Measurements from ENCODE around the gene SPATC1L. TPM values are rescaled to one million over a fixed set of nuclear protein-coding genes. Genes with fewer than 3 reads are reported as not detected.
"Not testable (repeated sequence)": the region's sequence is repeated elsewhere in the genome, so short reads cannot be mapped to it uniquely, and the experiment has no call there.

Gene SPATC1L
- total RNA-seq, 2 donors from 2014 or later: 5.9 to 8.0 TPM

GRCh38 chr21:46172863-46173528, 11.3 kb downstream of the SPATC1L start:
- DNase-seq (no peak), ATAC-seq (no peak)
- intact Hi-C loops (cut with DNase I, micrococcal nuclease): no loop called here

DNA sequence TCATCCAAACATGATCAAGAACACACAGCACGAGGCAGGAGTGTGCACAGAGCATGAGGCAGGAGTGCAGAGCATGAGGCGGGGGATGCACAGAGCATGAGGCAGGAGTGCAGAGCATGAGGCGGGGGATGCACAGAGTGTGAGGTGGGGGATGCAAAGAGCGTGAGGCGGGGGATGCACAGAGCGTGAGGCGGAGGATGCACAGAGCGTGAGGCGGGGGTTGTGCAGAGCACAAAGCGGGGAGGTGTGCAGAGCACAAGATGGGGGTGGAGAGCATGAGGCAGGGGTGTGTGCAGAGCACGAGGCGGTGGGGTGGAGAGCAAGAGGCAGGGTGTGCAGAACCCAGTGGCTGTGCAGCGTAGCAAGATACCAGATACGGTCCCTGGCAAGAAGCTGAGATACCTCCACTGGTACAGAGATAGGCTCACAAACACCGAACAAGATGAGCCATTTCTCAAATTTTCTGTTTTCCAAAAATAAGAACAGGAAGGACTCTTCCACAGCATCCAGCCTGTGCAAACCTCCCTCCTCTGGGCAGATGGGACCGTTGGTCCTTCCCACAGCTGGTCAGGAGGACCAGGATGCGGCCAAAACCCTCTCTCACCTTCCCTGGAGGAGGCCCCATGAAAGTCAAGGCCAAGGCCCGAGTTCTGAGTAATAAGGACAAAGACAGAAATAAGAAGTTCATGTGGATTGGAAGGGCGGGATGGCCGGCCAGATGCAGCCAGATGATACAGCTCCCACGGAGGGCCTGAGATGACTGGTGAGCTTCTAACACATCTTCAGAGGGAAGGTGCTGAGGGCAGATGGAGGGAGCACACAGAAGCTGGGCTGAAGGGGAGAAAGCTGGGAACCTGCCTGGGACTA, 12.0 kb downstream of the SPATC1L start:
- intact Hi-C loops (cut with DNase I, micrococcal nuclease): no loop called here
- ATAC-seq (no peak), DNase-seq (no peak)

GRCh38 chr21:46171585-46171984, 12.7 kb downstream of the SPATC1L start:
- intact Hi-C loops (cut with DNase I, micrococcal nuclease): no loop called here
- ATAC-seq: no peak
- no peak for DNase-seq

DNA sequence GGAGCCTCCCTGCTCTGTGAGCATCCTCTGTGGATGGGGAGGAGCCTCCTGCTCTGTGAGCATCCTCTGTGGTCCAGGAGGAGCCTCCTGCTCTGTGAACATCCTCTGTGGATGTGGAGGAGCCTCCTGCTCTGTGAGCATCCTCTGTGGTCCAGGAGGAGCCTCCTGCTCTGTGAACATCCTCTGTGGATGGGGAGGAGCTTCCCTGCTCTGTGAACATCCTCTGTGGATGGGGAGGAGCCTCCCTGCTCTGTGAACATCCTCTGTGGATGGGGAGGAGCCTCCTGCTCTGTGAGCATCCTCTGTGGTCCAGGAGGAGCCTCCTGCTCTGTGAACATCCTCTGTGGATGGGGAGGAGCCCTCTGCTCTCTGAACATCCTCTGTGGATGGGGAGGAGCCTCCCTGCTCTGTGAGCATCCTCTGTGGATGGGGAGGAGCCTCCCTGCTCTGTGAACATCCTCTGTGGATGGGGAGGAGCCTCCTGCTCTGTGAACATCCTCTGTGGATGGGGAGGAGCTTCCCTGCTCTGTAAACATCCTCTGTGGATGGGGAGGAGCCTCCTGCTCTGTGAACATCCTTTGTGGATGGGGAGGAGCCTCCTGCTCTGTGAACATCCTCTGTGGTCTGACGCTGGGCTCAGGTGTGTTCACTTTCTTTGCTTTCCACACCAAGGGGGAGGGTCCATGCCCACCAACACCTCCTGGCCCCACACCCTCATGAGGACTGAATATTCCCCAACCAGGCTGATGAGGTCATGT, 13.6 kb downstream of the SPATC1L start:
- DNase-seq; ATAC-seq; intact Hi-C loops (cut with DNase I, micrococcal nuclease): not testable (repeated sequence)

- intact Hi-C loops (cut with DNase I, micrococcal nuclease): no loop called here
- DNase-seq (no peak), ATAC-seq (no peak)
These were observed 15.4 kb downstream of the SPATC1L start for GRCh38 chr21:46168659-46169386.

DNA sequence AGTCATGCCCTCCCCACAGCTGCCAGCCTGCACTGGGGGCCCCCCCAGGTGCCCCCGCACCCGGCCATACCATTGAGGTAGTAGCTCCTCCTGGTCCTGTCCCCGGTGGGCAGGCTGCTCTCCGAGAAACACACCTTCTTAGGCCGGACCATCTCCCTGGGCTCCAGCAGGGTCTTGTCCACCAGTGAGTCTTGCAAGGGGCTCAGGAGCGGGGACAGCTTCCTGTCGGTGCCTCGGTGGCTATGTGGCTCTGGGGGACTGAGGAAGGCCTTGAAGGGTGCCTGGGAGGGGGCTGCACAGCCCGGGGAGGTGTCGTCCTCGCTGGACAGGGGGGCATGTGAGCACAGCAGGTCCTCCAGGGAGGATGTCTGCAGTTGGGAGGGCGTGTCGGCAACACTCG, 16.0 kb downstream of the SPATC1L start:
- intact Hi-C loops (cut with DNase I, micrococcal nuclease): no loop called here
- DNase-seq (no peak), ATAC-seq (no peak)

DNA sequence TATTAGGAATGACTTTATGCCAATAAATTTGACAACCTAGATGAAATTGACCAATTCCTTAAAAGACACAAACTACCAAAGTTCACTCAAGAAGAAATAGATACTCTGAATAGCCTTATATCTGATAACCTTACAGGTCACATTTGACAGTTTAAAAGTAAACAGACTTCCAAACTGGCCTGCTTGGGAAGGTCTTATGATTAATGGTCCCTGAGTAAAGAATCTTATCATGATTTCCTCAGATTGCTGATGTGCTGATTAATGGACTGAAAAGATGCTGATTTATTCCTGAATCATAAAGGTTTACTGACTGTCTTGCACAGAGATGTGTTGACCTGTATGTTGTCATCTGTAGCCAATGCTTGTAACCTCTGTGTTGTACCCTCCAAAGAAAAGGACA, 19.2 kb downstream of the SPATC1L start:
- DNase-seq: no peak
- ATAC-seq: no peak
- intact Hi-C loops (cut with DNase I, micrococcal nuclease): no loop called here

- intact Hi-C loops (cut with DNase I, micrococcal nuclease): no loop called here
- DNase-seq (no peak), ATAC-seq (no peak)
These were observed 20.9 kb downstream of the SPATC1L start for GRCh38 chr21:46163380-46163779.

GRCh38 chr21:46161633-46162592, 22.3 kb downstream of the SPATC1L start:
- DNase-seq (no peak), ATAC-seq (no peak)
- intact Hi-C loops (cut with DNase I, micrococcal nuclease): no loop called here

- intact Hi-C loops (cut with DNase I, micrococcal nuclease): no loop called here
- no peak for DNase-seq
These were observed 23.2 kb downstream of the SPATC1L start for GRCh38 chr21:46160907-46161632.

GRCh38 chr21:46160657-46160906, 23.7 kb downstream of the SPATC1L start:
- ATAC-seq: no peak
- intact Hi-C loops (cut with DNase I, micrococcal nuclease): no loop called here

More at GRCh38 chr21:46160907-46161632, 23.2 kb downstream of the SPATC1L start:
- no peak for ATAC-seq

GRCh38 chr21:46159841-46160656, 24.2 kb downstream of the SPATC1L start:
- intact Hi-C loops (cut with DNase I, micrococcal nuclease): no loop called here
- no peak for DNase-seq
- no peak for ATAC-seq

More at GRCh38 chr21:46160657-46160906, 23.7 kb downstream of the SPATC1L start:
- DNase-seq: no peak

DNA sequence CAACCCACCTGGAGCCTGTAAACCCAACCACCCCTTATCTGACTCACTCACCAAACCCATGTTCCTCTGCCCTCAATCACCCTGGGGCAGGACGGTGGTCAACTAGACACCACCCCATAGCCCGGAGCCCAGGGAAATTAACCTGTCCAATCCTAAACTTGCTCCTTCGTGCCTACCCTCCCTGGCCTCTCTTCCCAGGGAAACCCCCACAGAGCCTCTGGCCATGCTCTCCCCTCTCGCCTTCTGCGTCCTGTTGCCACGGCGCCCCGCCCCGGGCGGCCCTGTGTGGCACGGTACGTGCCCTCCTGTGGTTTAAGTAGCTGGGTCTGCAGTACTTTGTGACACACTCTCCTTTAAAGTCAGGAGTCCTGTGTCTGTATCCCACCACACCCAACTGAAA, 24.9 kb downstream of the SPATC1L start:
- intact Hi-C loops (cut with DNase I, micrococcal nuclease): no loop called here
- DNase-seq (no peak), ATAC-seq (no peak)

DNA sequence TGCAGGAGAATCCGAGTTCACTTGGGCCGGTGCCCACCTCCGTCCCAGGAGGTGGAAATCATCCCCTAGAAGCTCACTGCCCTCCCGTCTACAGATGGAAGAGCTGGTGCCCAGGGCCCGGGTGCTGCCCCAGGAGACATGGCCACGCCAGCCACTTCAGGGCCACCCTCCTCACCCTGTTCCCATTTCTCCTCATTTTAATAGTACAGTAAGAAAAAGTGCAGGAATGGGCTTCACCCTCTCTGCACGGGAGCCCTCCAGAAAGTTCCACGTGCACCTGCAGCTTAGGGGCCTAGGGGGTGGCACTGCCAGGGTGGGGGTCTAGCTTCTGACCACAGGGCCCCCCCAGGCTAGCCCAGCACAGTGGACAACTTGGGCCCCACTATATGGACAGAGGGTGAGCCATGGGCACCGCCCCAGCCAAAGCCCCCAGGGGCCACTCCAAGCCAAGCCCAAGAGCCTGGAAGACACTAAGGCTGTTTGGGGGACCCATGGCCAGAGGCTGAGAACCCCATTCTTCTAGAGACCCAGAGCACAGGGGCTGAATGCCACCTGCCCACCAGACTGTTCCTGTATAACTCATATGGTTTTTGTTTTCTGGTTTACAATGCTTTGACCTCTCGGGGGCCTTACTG, 25.5 kb downstream of the SPATC1L start:
- DNase-seq (no peak), ATAC-seq (no peak)
- intact Hi-C loops (cut with DNase I, micrococcal nuclease): no loop called here

GRCh38 chr21:46157987-46158451, 26.2 kb downstream of the SPATC1L start:
- DNase-seq: no peak
- no peak for ATAC-seq
- intact Hi-C loops (cut with DNase I, micrococcal nuclease): no loop called here

GRCh38 chr21:46157396-46157986, 26.8 kb downstream of the SPATC1L start:
- ATAC-seq (no peak), DNase-seq (no peak)

More at GRCh38 chr21:46157396-46157986, 26.8 kb downstream of the SPATC1L start:
- intact Hi-C loops (cut with DNase I, micrococcal nuclease): no loop called here

All from left colon (tissue), 2 donors.